Mucosa of rectum (tissue), 2 donors: ENCODE measurements around the gene RTN4RL1.
A peak's percentile ranks its signal among the peaks of the same experiment; 100 is the strongest.

Experiments
- H3K27ac ChIP-seq, 2 donors: one replicate each; pipeline ENCODE4 v1.7.0; 2013; ENCODE audit warnings: inconsistent platforms in 2 of 2, low read depth in 2 of 2, low read length in 2 of 2
- H3K27me3 ChIP-seq, 2 donors: one replicate each; pipeline ENCODE4 v1.7.0; 2013; ENCODE audit warnings: low read length in 2 of 2; ENCODE audit not compliant: control insufficient read depth in 2 of 2, insufficient read depth in 2 of 2
- H3K36me3 ChIP-seq, 2 donors: one replicate each; pipeline ENCODE4 v1.7.0; 2013; ENCODE audit warnings: low read length in 2 of 2; ENCODE audit not compliant: control insufficient read depth in 2 of 2, insufficient read depth in 2 of 2
- H3K4me1 ChIP-seq, 2 donors: one replicate each; pipeline ENCODE4 v1.7.0; 2013; ENCODE audit warnings: low read length in 2 of 2, mild to moderate bottlenecking in 1 of 2; ENCODE audit not compliant: control insufficient read depth in 2 of 2, insufficient read depth in 2 of 2
- H3K4me3 ChIP-seq, 2 donors: one replicate each; pipeline ENCODE4 v1.7.0; 2013; ENCODE audit warnings: low read length in 2 of 2
- H3K9ac ChIP-seq, 2 donors: one replicate each; pipeline ENCODE4 v1.7.0; 2013; ENCODE audit warnings: low read length in 2 of 2, low read depth in 1 of 2, mild to moderate bottlenecking in 1 of 2
- H3K9me3 ChIP-seq, 2 donors: one replicate each; pipeline ENCODE4 v1.7.0; 2013; ENCODE audit warnings: low read length in 2 of 2; ENCODE audit not compliant: control insufficient read depth in 2 of 2
- donor health status: healthy.
- donor health status: Normal muscosa, but diverticular disease.

RTN4RL1 gene

DNA sequence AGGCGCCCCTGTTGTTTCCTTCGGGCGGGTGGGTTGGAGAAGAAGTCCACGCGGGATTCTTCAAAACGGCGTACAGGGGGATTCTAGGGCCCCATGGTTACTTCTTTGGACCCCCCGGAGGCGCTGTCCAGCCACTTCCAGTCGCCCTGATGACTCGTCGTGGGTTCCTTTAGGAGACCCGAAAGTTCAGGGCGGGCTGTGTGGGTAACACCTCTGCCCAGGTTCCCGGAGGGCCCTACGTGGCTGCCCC is 29.1 kb upstream of the RTN4RL1 start:
- no peaks in the 10 kb centered on the region for H3K9me3 ChIP-seq
- no peaks in the 10 kb centered on the region for H3K36me3 ChIP-seq
- H3K4me3 ChIP-seq: peak overlapping the region; percentile 55 to 61
- peaks cover 20 to 34% of the 10 kb centered on the region in 2 donors for H3K4me1 ChIP-seq
- H3K9ac ChIP-seq: peak overlapping the region in 1 of 2 donors; percentile 41
- peak overlapping the region; percentile 67 to 84 for H3K27ac ChIP-seq
- H3K27me3 ChIP-seq: peaks cover 13 to 31% of the 10 kb centered on the region in 2 donors

DNA sequence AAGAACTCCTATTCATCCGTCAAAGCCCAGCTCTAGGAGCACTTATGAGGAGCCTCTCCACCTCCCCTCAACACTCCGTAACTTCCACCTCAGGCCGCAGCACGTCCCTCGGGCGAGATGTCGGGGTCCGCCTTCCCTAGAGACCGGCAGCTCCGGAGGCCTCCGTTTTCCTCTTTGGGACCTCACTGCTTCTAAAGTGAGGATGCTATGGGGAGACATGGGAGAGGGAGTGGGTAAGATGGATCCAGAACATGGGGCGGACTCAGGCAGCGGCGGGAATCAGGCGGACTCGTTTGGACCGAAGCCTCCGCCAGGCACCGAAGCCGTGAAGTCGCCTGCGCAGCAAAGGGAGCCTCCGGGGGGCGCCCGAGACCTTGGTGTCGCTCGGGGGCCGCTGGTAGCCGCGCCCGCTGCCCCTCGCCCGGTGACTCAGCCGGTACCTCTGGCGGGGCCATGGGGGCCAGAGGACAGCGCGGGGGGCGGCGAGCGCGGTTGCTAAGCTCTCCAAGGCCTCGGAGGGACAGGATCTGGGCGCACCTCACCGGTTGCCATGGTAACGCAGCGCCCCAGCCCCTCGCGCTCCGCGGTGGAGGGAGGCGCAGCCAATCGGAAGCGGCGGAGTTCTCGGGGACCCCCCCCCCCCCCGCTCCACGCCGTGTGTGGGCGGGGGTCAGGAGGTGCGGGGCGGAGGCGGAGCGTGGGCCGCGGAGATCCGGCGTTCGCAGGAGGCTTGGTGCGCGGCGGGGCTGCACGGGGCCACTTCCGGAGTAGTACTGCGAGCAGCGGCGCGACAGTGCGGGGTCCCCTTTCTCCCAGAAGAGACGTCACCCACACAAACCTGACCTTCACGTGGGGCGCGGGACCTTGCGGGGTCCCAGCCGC is 28.5 kb upstream of the RTN4RL1 start:
- no peaks in the 10 kb centered on the region for H3K36me3 ChIP-seq
- H3K9ac ChIP-seq: peak overlapping the region in 1 of 2 donors; percentile 14
- peak overlapping the region; percentile 67 to 84 for H3K27ac ChIP-seq
- H3K27me3 ChIP-seq: peaks cover 13 to 31% of the 10 kb centered on the region in 2 donors
- peak overlapping the region; percentile 55 to 61 for H3K4me3 ChIP-seq
- H3K4me1 ChIP-seq: peaks cover 22 to 38% of the 10 kb centered on the region in 2 donors
- no peaks in the 10 kb centered on the region for H3K9me3 ChIP-seq

DNA sequence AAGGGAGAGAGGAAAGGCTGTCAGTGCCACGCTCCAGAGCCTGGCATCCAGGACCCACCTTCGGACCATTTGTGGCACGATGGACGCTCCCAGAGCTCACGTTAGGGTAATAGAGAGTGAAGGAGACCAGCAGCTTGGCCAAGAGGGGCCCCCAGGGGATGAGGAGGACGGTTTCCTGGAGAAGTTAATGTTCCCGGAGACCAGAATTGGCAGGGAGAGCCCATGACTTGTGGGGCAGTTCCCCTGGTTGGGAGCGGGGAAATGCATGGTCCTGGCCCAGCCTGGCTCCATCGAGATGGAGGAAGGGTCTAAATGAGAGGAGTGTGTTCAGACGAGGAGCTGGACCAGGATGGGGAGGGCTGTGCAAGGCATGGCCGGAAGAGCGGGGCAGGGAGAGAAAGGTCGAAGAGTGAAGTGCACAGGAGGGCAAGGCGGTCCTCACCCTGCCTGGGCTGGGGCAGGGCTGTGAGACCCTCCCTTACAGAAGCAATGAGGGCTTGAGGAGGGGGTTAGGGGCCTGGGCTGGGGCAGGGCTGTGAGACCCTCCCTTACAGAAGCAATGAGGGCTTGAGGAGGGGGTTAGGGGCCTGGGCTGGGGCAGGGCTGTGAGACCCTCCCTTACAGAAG is 26.9 kb upstream of the RTN4RL1 start:
- no peak overlapping the region for H3K27ac ChIP-seq

DNA sequence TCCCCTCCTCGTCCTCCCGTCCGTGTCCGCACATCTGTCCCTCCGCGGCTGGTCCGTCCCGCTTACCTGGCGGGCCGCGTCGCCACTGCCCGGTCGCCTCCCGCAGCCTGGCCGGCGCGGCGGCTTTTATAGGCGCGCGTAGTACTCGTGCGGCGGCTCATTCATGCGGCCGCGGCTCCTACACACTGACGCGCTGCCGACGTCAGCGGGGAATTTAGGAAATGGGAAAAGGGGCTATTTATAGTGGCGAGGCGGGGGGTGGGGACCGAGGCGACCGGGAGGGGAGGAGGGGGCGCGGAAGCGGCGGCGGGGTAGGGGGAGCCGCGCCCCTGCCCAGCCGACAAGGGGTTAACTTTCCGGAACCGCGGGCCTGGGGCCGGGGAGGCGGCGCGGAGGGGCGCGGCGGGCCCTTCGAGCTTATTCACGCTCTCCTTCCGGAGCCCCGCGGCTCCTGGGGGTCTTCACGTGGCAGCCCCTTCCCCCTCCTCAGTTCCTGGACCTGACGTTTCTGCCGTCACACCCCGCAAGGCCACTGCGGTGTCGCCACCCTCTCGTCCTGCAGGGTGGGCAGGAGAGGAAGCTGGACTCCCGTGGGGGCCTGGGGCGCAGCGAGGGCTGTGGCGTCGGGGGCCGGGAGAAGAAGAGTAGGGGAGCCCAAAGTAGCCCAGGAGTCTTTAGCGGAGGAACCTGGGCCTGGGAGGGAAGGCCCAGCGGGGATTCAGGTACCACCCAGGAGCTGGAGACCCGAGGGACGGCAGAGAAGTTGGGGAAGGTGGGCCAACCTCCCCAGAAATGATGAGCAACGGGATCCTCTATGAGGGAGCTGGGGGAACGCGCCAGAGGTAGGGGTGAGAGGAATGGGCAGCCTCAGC is 26.2 kb upstream of the RTN4RL1 start:
- no peak overlapping the region for H3K4me3 ChIP-seq
- peaks cover 11 to 26% of the 10 kb centered on the region in 2 donors for H3K4me1 ChIP-seq
- no peak overlapping the region for H3K27ac ChIP-seq
- no peaks in the 10 kb centered on the region for H3K36me3 ChIP-seq
- peaks cover 10 to 20% of the 10 kb centered on the region in 2 donors for H3K27me3 ChIP-seq
- no peaks in the 10 kb centered on the region for H3K9me3 ChIP-seq
- no peak overlapping the region for H3K9ac ChIP-seq

More for the DNA sequence above, 26.9 kb upstream of the RTN4RL1 start:
- Histone ChIP-seq H3K27me3 (peaks cover 10 to 23% of the 10 kb centered on the region in 2 donors), H3K36me3 (no peaks in the 10 kb centered on the region), H3K9me3 (no peaks in the 10 kb centered on the region), H3K4me1 (peaks cover 15 to 31% of the 10 kb centered on the region in 2 donors), H3K4me3 (no peak overlapping the region), H3K9ac (no peak overlapping the region)

DNA sequence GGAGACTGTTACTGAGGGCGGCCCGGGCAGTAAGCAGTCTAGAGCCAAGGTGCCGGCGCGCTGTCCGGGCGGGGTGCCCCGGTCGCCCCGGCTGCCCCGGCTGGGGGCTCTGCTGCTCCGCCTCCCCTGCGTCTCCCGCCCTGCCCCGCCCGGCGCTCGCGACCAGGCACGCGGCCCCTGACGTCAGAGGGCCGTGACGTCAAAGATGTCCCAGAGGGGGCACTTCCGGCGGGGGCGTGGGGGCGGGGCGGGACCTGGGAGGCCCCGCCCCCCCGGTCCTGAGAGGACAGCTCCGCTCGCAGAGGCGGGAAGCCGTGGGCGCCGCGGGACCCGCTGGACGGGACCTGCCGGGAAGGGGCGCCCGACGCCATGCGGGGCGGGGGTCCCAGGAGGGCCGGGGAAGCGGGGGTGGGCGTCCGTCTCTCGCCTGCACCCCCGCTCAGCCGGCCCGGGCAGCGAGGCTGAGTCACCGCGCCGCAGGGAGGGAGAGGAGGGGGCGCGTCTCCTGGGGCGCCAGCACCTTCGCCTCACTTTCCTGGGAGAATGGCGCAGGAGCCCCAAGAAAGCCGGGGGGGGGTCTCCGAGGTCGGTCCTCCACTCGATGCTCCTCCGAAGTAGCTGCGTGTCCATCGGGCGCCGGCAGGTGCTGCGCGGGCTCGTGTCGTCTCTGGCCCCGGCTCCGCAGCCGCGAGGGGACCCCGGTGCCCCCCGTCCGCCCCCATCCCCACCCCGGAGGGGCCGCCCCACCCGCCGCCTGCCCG is 25.3 kb upstream of the RTN4RL1 start:
- H3K9ac ChIP-seq: no peak overlapping the region
- no peak overlapping the region for H3K27ac ChIP-seq
- H3K27me3 ChIP-seq: peaks cover 10 to 18% of the 10 kb centered on the region in 2 donors
- peak overlapping the region; percentile 26 to 78 for H3K4me3 ChIP-seq
- no peaks in the 10 kb centered on the region for H3K9me3 ChIP-seq
- no peaks in the 10 kb centered on the region for H3K36me3 ChIP-seq
- H3K4me1 ChIP-seq: peaks cover 11 to 22% of the 10 kb centered on the region in 2 donors

DNA sequence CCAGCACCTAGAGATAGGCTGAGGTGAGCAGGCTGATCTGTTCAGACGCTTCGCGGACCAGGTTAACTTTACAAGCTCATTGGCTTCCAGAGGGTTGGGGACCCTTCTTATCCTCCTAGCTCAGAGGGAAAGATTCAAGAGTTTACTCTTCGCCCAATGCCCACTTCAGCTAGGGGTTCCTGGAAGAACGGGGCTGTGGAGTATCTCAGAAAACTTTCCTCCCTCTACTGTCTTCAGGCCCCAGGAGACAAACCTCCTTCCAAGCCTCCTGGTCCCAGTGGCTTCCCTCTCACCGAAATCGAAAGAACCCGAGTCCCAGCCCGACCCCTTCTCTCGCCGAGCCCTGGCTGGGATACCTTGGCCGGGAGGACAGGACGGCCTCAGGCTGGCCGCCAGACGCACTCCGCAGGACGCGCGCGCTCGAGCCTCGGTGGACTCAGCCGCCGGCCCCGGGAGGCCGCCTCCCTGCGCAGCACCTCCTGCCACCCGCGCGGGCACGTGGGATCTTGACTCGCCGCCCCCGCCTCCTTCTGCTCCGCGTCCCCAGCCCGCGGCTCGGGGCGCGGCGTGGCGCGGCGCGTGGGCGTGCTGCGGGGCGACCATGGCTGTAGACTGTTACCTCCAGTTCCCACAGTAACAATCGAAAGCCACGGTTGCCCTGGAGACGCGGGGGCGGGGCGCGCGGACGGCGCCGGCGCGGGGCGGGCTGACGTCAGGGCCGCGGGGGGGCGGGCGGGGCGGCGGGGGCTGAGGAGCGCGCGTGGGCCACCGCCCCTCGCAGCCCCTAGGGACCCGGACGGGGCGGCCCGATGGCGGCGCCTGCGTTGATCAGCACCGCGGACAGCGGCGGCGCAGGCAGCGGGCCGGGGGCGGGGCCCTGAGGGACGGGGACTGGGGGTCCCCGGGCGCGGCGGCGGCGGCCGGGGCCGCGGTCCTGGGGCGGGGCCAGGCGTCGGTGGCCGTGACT is 24.5 kb upstream of the RTN4RL1 start:
- H3K9me3 ChIP-seq: no peaks in the 10 kb centered on the region
- peaks cover 10 to 17% of the 10 kb centered on the region in 2 donors for H3K27me3 ChIP-seq
- peak overlapping the region; percentile 32 to 70 for H3K9ac ChIP-seq
- peak overlapping the region; percentile 32 to 37 for H3K27ac ChIP-seq
- H3K4me1 ChIP-seq: peaks cover 11 to 18% of the 10 kb centered on the region in 2 donors
- peak overlapping the region; percentile 75 to 78 for H3K4me3 ChIP-seq
- no peaks in the 10 kb centered on the region for H3K36me3 ChIP-seq

DNA sequence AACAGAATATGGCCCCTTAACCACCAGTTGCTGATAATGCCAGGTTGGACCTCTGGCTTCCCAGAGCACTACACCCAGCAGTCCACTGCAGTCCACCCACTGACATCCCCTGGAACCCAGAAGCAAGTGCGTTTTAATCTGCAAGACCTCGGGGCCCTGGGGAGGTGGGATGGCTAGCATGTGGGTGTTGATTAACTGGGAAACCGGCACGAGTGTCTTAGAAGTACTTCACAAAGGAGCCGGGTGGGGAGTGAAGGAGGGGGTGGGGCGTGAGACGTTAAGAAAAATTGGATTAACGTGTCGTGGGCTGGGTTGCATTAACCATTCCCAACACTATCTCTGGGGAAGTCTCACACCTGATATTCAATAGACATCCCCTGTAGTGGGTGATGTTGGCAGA is 23.7 kb upstream of the RTN4RL1 start:
- Histone ChIP-seq H3K4me3 (peak overlapping the region in 1 of 2 donors; percentile 78), H3K9ac (no peak overlapping the region), H3K9me3 (no peaks in the 10 kb centered on the region)

DNA sequence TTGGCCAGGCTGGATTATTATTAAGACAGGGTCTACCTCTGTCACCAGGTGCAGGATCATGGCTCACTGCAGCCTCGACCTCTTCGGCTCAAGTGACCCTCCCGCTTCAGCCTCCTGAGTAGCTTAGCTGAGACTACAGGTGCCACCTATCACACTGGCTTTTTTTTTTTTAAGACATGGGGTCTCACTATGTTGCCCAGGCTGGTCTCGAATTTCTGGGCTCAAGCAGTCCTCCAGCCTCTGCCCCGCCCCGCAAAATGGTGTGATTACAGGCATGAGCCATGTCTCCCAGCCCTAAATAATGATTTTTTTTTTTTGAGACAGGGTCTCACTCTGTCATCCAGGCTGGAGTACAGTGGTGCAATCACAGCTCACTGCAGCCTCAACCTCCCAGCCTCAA is 22.5 kb upstream of the RTN4RL1 start:
- H3K4me3 ChIP-seq: no peak overlapping the region
- H3K4me1 ChIP-seq: peaks cover 13 to 16% of the 10 kb centered on the region in 2 donors
- no peaks in the 10 kb centered on the region for H3K9me3 ChIP-seq

More for the DNA sequence above, 23.7 kb upstream of the RTN4RL1 start:
- Histone ChIP-seq H3K27me3 (peaks cover 6 to 9% of the 10 kb centered on the region in 2 donors), H3K27ac (no peak overlapping the region), H3K36me3 (peaks cover 0 to 2% of the 10 kb centered on the region in 2 donors), H3K4me1 (peaks cover 9 to 15% of the 10 kb centered on the region in 2 donors)

More for the DNA sequence above, 22.5 kb upstream of the RTN4RL1 start:
- Histone ChIP-seq H3K36me3 (peaks cover 0 to 11% of the 10 kb centered on the region in 2 donors), H3K27ac (no peak overlapping the region), H3K9ac (no peak overlapping the region), H3K27me3 (peaks cover 3 to 9% of the 10 kb centered on the region in 2 donors)
